ENCODE measurements around the gene TOLLIP. TPM values are rescaled to one million over a fixed set of nuclear protein-coding genes. Genes with fewer than 3 reads are reported as not detected.

Gene TOLLIP
- total RNA-seq, 2 donors from 2014 or later: 29.5 to 36.1 TPM

DNA sequence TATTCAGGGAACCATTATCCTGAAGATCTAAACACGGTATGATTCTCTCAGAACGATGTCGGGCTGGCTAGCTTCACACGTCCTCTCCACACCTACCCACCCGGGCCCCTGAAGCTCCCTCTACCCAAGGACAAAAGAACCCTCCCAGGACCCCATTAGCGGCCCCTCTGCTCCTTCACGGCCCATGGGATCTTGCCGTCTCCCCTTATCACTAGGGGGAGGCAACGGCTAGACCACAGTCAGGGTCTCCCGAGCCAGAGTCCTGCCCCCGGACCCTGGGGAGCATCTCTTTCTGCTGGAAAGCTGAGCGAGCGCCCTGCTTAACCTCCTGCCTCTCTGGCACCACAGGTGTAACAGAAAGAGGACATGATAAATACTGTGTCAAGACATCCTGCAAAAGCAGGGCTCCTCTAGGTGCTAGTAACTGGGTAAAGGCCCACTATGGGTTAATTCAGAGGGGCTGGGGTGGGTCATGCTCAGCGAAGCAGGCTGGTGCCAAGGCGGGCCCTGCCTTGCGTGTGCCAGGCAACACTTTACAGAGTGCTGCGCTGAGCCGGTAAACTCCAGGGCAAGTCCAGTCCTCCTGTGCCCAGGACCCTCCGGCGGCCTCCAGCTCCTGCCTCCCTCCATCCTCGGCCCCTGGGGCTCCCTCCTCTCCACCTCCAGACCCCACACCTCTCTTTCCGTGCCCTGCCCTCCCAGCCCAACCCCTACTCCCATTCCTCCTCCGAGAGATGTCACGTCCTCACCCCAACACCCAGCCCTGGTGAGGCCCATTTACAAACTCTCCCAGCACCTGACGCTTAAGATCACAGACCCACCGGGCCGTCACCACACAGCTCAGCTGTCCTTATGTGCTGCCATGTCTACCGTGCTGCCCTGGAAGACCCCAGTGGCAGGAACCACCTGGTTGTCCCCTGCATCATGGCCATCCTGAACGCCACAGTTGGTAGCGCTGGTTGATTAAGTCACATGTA, 3.0 kb downstream of the TOLLIP start:
- peak overlapping the region in 1 of 2 donors; percentile 29 for H3K27ac Mint-ChIP-seq
- peaks cover 12% of the 10 kb centered on the region in 2 donors for H3K36me3 Mint-ChIP-seq
- no peak for ATAC-seq
- DNase-seq (ENCODE audit: low spot score in 2 of 2): no peak
- peaks cover 3 to 9% of the 10 kb centered on the region in 2 donors for H3K9me3 Mint-ChIP-seq

DNA sequence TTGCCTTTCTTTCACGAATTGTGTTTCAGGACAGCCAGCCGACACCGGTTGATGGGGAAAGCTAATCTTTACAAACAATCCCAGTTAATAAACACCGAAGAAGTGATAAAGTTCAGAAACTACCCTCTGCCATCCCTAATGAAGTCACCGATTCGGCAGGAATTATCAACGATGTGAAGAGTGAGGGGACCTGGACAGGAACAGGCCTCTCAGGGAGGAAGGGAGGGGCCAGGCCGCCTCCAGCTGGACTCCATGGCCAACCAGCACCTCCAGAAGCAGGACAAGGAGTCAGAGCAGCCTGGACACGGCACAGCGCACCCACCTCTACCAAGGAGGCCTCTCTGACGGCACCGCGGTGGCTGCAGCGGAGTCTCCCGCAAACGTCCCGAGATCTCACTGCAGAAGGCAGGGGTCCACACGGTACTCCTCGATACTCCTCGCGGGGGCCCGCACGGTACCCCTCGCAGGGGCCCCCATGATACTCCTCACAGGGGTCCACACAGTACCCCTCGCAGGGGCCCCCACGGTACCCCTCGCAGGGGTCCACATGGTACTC, 3.9 kb downstream of the TOLLIP start:
- no peak for ATAC-seq
- Mint-ChIP-seq H3K27ac (no peak overlapping the region), H3K9me3 (peaks cover 0 to 1% of the 10 kb centered on the region in 2 donors), H3K36me3 (peaks cover 3% of the 10 kb centered on the region in 2 donors)
- no peak for DNase-seq (ENCODE audit: low spot score in 2 of 2)

DNA sequence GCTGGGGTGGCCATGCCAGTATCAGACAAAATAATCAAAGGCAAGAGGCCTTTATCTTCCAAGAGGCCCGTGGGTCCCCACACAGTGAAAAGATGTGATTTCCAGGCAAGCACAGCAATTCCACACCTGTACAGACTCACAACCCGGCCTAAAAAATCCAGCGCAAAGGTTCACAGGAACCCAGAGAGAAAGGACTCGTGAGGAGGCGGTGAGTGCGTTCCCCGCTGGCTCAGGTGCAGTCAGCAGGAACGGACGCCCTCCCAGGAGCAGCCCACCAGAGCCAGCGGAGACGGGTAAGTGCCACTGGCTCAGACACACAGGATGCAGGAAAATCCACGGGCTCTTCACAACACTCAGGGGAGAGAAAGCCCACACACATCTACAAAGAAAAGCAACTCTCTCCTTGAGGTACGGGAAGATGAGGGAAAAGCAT, 4.4 kb downstream of the TOLLIP start:
- no peak for ATAC-seq
- Mint-ChIP-seq H3K9me3 (no peaks in the 10 kb centered on the region), H3K36me3 (no peaks in the 10 kb centered on the region), H3K27ac (no peak overlapping the region)
- no peak for DNase-seq (ENCODE audit: low spot score in 2 of 2)

DNA sequence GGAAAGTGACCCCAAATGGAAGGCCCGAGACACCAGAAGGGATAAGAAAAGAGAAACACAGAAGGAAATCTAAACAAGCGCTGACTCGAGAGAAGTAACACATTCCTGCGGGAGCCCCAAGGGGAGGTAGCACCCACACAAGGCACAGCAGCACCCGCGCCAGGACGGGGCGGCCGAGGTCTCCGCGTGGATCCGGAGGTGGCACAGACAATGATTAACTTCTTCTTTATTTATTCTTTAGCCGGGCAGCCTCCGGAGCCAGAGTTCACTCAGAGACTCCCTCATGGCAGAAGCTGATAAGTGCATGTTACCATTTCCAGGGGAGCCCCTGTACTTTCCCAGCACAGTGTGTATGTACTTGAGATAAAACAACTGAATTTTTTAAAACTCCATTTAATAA, 5.1 kb downstream of the TOLLIP start:
- Mint-ChIP-seq H3K27ac (no peak overlapping the region), H3K9me3 (no peaks in the 10 kb centered on the region), H3K36me3 (no peaks in the 10 kb centered on the region)
- no peak for ATAC-seq
- no peak for DNase-seq (ENCODE audit: low spot score in 2 of 2)

DNA sequence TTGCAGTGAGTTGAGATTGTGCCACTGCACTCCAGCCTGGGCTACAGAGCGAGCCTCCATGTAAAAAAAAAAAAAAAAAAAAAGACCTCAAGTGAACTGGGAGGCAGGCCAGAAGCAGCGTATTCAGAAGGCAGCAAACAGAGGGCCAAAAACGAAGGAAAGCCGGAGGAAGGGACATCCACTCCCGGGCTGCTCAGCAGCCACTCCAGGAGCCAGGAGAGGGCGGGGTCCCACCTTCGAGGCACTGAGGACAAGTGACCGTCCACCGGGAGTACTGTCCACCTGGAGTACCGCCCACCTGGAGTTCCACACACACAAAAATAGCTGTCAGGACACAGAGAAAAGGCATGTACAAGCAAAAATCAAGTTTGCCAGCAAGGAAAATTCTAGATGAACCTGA, 5.5 kb downstream of the TOLLIP start:
- Mint-ChIP-seq H3K27ac (no peak overlapping the region), H3K9me3 (no peaks in the 10 kb centered on the region), H3K36me3 (no peaks in the 10 kb centered on the region)
- no peak for ATAC-seq
- no peak for DNase-seq (ENCODE audit: low spot score in 2 of 2)

DNA sequence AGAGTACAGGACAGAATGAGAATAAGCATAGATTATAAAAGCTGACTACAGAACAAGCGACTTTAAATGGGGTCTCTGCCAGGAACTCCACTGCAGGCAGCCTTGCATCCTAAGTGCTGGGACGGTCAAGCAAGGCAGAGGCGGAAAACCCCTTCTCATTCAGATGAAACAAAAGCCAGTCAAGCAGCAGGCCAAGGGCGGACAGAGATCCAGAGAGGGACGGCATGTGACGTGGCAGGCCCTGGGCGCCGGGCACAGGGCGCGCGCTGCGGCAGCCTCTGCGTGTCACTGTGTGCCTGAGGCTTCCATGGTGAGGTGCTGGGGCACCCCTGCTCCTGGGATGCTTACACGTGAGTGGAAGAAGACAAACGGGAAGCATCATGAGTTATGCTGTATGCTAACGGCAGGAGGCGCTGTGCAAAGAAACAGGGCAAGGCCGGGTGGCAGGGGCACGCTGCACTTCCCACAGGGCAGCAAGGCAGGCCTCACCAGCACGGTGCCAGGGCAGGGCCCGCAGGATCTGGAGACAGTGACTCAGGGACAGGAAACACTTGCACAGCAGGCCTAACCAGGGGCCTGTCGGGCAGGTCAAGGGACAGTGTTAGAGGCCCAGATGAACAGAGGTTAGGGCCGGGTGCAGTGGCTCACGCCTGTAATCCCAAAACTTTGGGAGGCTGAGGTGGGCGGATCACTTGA, 6.2 kb downstream of the TOLLIP start:
- H3K9me3 Mint-ChIP-seq: no peaks in the 10 kb centered on the region
- DNase-seq (ENCODE audit: low spot score in 2 of 2): no peak
- no peak for ATAC-seq
- peak overlapping the region in 1 of 2 donors; percentile 82 for H3K27ac Mint-ChIP-seq
- H3K36me3 Mint-ChIP-seq: no peaks in the 10 kb centered on the region

DNA sequence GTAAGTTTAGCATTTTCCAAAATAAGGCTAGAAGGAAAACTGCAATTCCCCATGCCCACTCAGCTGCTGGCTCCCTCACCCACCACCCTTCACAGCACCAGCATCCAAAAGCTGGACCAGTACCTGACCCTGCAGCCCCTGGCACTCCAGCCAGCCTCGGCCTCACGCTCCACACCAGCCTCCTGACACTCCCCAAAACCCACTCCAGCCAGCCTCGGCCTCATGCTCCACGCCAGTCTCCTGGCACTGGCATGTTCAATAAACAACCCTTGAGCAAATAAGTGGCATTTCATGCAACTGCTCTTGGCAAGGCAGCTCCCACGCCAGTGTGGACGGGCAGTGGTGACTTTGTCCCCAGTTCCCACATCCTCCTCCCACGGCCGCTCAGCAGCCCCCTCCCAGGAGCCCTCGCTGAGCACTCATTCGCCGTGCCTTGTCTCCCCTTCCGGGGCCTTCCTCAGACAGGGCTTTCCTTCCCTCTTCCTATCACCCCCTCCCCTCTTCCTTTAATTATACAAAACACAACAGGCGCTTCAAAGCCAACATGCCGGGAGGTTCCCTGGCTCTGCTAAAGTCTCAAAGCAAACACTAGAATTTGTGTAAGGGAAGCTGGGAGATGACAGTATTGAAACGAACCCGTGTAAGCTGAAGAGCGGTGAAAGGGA, 6.8 kb downstream of the TOLLIP start:
- Mint-ChIP-seq H3K36me3 (no peaks in the 10 kb centered on the region), H3K9me3 (no peaks in the 10 kb centered on the region), H3K27ac (peak overlapping the region in 1 of 2 donors; percentile 82)
- no peak for ATAC-seq
- no peak for DNase-seq (ENCODE audit: low spot score in 2 of 2)

DNA sequence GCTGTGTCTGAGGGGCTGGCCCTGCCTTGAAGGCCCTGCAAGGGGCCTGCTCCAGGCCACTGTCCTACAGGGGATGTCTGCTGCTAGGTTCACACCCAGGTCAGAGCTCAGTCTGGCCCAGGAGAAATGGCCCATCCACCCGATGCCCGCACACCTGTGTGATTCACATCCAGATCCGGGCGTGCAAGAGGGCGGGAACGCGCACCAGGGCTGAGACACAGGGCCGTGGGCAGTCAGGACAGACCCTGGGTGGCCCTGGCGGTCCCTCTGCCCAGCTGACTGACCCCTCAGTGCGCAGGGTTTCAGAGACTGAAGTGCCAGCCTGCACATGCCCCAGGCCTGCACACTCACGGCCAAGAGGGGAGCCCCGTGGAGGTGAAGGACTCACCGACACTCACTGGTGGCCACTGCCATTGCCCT, 7.4 kb downstream of the TOLLIP start:
- ATAC-seq: no peak
- Mint-ChIP-seq H3K36me3 (no peaks in the 10 kb centered on the region), H3K9me3 (no peaks in the 10 kb centered on the region), H3K27ac (no peak overlapping the region)
- DNase-seq (ENCODE audit: low spot score in 2 of 2): peak in 1 of 2 donors; percentile 50

DNA sequence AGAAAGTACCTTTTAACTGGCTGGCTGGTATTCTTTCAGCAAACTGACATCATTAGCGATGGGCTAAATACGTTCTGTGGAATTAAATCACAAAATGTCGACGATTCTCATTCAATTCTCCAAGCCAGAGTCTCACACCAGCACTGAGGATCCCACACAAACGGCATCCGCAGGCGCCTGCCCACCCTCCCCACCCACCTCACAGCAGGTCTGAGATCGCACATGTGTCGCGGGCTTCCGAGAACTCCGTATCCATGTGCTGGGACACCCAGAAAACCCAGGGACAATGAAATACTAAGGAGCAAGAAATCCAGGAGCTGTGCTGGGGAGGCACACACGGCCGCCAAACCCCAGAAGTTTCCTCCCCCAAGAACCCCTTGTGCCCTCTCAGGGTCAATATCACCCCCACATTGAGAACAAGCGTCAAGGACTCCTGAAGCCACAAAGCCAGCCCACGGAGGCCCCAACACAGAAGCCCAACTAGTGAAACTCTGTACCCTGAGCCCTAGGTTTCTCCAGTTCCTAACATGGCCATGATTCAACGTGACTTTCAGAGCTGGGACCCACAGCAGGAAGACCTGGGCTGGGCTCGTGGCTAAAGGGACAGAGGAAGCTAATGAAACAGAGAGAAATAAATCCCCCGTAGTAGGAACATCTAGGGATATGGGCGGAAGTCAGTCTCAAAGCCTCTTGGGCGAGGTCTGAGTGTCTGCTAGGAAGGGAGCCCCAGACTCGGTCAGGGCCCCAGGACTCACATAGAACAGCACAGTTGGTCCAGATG, 8.0 kb downstream of the TOLLIP start:
- H3K36me3 Mint-ChIP-seq: no peaks in the 10 kb centered on the region
- no peaks in the 10 kb centered on the region for H3K9me3 Mint-ChIP-seq
- DNase-seq (ENCODE audit: low spot score in 2 of 2) (no peak), ATAC-seq (no peak)
- peak overlapping the region in 1 of 2 donors; percentile 3 for H3K27ac Mint-ChIP-seq

DNA sequence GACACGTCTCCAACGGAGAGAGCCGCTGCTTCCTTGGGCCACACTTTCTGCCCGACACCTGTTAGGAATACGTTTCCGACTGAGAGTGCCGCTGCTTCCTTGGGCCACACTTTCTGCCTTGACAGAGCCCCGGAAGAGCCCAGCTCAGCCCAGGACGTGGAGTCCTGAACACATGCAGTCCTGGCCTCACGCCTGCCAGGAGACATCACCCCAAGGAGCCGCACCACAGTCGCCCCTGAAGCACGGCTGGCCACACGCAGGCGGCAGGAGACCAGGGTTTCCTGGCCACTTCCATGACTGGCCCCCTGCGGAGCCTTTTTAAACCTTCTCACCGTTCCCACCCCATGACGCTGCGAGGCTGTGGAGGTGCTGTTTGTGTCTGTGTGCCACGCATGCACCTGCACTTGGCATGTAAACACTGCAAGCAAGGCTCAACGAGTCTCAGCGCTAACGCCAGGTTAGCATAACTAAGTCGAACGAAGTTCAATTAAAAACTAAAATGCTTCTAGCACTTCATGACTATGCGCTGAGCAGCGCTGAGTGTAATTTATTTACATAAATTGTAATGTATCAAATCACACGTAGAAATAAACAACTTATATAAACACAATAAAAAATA, 8.8 kb downstream of the TOLLIP start:
- DNase-seq (ENCODE audit: low spot score in 2 of 2) (peak in 1 of 2 donors; percentile 34), ATAC-seq (no peak)
- no peaks in the 10 kb centered on the region for H3K9me3 Mint-ChIP-seq
- H3K27ac Mint-ChIP-seq: no peak overlapping the region
- no peaks in the 10 kb centered on the region for H3K36me3 Mint-ChIP-seq

DNA sequence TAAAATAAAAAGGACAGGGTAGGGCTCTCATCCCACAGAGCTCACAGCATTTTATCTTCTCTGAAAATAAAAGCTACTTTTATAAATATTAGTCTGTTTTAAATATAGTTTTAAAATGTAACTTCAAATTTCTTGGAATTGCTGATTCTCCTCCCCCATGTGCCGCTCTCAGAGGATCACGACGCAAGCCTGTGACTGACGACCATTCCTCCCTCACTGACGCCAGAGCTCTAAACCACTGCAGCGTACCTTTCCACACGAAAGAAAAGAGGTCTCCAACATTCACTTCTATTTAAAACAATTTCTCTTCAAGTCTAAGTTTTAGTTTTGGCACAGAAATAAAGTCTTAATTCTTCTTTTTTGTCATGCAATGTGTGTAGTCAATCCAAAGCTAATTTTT, 9.3 kb downstream of the TOLLIP start:
- DNase-seq (ENCODE audit: low spot score in 2 of 2) (no peak), ATAC-seq (no peak)
- Mint-ChIP-seq H3K27ac (no peak overlapping the region), H3K36me3 (no peaks in the 10 kb centered on the region), H3K9me3 (no peaks in the 10 kb centered on the region)

DNA sequence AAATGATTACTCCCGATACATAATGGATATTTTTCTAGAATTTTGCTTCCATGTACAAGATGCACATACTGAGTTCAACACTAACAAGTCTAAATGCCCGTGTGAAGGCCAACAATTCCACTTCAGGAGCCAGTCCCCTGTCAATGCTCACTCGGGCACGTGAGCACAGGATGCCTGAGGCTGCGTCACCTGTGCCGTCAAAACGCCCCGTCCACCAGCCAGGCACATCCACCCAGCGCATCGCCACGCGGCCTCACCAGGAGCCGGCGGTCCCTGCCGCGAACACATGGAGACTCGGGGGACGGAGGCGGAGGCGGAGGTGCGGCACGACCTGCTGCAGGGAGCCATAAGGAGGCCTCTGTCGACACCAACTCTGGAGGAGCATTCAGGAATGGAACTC, 9.8 kb downstream of the TOLLIP start:
- no peak overlapping the region for H3K27ac Mint-ChIP-seq
- DNase-seq (ENCODE audit: low spot score in 2 of 2) (peak in 1 of 2 donors; percentile 47), ATAC-seq (no peak)
- H3K36me3 Mint-ChIP-seq: no peaks in the 10 kb centered on the region
- H3K9me3 Mint-ChIP-seq: no peaks in the 10 kb centered on the region

DNA sequence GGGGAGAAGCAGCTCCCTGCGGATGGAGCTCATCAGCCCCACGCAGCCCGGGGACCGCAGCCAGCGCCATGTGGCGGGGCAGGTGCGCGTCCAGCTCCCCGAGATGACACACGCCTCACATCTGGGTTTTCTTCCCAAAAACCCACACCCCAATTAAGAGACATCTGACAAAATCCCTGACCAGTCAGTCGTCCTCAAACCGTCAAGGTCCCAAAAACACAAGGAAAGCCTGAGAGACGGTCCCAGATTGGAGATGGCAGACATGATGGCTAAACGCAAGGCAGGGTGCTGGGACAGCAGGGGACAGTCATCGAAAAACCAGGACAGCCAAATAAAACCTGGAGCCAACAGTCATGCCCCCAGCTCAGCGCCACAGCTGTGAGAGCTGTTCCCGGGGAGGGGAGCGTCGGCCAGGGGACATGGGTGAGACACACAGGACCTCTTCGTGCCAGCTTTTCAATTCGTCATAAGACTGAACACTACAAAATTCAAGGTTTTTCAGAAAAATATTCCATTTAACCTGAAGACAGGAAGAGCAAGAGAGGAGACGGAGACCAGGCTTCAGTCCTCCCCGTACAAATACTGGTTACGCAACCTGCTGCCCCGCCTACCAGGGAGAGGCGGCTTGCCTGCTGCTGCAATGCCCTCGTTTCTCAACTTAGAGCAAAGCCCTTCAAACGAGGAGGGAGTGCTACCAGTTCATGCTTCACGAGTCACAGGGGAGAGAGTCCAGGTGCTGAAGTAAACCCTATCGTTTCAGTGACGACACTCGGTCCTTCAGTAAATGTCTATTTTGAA, 10.5 kb downstream of the TOLLIP start:
- no peaks in the 10 kb centered on the region for H3K36me3 Mint-ChIP-seq
- H3K27ac Mint-ChIP-seq: no peak overlapping the region
- ATAC-seq (no peak), DNase-seq (ENCODE audit: low spot score in 2 of 2) (peak in 1 of 2 donors; percentile 39)
- H3K9me3 Mint-ChIP-seq: no peaks in the 10 kb centered on the region

DNA sequence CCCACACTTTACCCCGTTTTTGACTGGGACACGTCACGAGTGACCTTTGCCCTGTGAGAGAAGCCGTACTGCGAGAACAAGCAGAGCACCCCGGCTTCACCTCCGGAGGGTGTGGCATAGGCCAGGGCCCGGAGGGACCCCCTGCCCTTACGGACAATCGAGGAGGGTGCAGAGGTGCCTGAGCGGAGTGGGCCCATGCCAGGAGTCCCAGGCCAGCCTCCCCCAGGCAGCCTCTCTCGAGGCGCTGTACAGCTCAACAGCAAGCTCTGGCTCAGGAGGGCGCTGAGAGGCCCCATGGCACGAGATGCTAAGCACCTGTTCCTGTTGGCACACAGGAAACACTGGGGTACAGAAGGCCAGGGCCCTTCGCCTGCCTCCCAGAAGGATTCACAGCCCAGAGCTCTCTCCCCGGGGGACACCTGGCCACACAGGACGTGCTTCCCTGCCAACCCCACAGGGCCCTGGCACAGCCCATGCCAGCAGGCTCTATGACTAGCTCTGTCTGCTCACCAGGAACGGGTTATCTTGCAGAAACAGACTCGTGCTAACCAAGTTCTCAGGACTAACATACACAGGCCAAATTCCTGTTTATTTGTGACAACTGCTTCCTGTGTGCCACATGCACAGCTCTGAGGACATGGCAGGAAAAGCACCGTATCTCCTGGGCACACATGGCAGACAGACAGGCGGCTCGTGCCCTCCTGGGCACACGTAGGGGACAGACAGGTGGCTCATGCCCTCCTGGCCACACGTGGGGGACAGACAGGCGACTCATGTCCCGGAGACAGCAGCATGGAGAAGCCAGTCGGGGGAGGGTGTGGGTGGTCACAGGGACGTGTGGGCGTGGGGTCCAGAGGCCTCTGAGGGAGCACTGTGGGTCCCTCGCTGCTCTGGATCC, 11.6 kb downstream of the TOLLIP start:
- no peak for ATAC-seq
- peak overlapping the region in 1 of 2 donors; percentile 29 for H3K27ac Mint-ChIP-seq
- H3K9me3 Mint-ChIP-seq: no peaks in the 10 kb centered on the region
- no peaks in the 10 kb centered on the region for H3K36me3 Mint-ChIP-seq
- DNase-seq (ENCODE audit: low spot score in 2 of 2): peak in 1 of 2 donors; percentile 51
